Placental epithelial cell (primary cell): ENCODE results near the gene NR0B2. TPM values are rescaled to one million over a fixed set of nuclear protein-coding genes. Genes with fewer than 3 reads are reported as not detected.

Experiments
- total RNA-seq: library from RNA; depleted of rRNA; stranded (reverse); fragments of >200 nt; gene quantifications from 2 replicates; pipeline ENCODE4 v1.2.3, GENCODE V29; 2012

Gene NR0B2, protein sequence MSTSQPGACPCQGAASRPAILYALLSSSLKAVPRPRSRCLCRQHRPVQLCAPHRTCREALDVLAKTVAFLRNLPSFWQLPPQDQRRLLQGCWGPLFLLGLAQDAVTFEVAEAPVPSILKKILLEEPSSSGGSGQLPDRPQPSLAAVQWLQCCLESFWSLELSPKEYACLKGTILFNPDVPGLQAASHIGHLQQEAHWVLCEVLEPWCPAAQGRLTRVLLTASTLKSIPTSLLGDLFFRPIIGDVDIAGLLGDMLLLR
- not detected in 2 replicates for total RNA-seq

DNA sequence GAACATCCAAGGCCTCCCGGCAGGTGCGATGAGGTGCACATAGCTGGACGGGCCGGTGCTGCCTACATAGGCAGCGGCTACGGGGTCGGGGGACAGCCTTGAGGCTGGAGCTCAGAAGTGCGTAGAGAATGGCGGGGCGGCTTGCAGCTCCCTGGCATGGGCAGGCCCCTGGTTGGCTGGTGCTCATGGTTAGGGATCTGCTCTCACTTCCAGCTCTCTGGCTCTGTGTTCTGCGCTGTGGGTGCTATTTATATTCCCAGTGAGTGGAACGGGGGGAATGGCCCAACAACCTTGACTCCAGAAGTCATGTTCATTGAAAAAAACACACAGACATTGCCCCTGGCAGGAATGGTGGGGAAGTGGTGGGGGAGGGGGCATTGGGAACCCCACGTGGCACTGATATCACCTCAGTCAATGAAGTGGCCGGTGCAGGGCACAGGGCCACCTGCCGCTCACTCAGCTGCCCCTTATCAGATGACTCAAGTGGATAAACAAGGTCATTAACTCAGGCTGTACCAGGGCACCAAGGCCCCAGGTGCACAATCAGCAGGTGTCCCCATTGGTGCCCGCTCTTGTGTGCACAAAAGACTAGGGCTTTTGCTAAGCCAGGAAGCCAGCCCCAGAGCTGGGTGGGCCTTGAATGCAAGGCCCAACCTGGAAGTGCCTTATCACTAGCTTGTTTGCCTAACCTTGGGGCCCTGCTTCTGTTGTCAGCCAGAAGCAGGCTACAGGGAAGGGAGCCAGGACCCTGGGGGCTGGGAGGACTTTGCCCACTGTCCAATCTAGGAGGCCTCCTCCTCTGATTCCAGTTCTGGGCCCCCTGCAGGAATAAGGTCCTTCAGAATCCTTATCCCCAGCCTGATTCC is at the start of gene NR0B2:
TSS of gene NR0B2 (minus strand) at position 222 of the 866 bp plus-strand sequence. CDS start at position 187, 35 bp downstream.

DNA sequence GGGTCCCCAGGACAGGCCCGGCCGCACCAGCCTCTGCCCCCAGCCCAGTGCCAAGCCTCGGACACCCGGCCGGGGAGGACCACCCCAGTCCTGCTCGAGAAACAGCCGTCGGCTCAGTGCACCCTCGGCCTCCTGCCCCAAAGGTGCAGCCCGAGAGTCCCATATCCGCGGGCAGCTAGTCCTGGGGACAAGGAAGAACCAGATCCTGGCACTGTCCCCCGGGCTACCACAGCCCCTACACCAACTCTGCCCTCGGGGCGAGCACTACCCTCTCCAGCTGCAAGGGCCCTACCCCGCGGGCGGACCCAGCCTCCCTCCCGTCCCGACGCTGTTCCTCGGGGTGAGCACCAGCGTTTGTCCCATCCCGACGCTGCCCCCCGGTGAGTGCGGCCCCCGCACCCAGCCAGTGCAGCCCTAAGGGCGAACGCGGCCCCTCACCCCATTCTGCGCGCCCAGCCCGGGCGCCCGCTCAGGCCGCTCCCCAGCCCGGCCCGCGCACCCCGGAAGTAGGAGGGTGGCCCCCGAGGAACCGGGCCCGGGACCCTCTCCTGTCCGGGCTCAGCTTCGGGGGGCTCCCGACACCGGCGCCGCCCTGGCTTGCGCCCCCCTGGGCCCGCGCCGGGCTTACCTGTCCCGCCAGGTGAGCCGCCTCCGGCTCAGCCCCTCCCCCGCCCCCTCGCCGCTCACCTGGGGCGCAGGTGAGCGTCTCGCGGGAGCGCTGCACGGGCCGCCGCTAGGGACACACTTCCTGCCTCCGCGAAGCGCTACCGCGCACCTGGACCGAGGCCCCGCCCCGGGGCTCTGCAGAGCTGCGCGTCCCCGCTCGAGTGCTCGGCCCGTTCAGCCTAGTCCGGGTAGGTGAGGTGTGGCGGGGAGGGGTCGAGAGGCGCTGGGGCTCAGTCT is 46.2 kb upstream of the NR0B2 start, which contains the start of gene KDF1:
TSS of gene KDF1 (minus strand) at position 747 of the 903 bp plus-strand sequence. CDS start 8,088 bp downstream, outside the sequence.

DNA sequence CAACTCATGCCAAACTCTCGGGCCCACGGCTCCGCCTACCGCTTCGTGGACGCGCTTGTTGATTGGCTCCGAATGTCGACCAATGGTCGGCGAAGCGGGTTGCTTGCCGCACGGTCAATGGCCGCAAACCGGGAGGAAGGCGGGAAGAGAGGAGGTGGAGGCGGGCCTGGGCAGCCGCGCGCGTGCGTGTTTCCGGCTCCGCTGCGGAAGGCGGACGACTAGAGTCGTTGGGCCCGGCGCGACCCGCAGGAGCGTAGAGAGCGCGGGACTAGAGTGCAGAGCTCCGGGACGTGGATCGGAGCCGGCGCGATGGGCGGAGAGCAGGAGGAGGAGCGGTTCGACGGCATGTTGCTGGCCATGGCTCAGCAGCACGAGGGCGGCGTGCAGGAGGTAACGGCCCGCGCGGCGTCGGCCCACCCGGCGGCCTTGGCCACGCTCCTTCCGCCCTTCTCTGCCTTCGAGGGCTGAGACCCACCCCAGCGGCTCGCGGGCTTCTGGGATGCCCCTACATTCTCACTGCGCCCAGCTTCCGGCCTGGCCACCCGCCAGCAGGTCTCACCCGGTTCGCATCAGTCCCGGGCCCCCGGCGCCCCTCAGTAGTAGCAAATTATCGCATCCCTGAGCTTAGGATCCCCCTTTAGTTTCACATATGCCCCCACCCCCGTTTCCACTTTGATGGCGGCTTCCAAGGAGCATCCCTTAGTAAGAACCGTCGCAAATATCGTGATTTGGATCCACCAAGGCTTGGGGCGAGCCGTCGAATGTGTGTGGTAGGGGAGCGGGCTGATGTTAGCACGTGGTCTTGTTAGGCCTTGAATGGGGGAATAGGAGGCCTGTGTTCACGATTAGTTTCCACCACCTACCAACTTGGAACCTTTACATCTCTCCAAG is 8.0 kb upstream of the NR0B2 start, which contains the start of gene NUDC:
TSS of gene NUDC (plus strand) at position 204 of the 891 bp plus-strand sequence. CDS start at position 310, 106 bp downstream.

DNA sequence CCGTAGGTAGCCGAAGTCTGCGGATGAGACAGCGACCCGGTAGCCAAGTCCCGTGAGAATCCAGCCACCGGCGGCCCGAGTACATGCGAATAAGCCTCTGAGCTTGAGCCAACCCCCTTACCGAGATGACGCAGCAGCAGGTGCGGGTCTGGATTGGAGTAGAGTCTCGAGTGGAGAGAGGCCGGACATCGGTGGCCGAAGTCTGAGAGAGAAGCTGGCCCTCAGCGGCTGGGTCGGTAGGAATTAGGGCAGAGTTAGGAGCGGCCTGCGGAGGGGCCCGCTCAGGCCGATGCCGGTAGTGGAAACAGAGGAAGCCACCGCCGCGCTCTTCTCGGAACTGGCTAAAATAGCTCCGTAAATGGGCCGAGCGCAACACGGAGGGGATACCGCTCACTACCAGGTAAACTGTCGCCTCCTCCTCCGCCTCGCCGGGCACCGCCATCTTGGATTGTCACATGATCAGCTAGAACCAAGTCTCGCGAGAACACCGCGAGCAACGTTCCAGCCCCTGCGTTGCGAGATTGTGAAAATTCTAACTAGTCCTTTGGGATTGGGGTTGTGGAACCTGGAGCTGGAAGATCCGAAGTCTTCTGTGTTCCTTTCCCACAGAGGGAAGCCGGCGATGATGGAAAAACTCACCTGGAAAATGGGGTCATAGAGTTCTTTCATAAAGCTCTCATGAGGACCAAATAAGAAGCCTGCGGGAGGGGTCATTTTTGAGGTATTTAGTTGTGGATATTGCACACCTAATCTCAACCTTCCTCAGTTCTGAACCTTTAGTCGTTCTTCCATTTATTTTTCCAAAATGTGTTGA is 13.6 kb downstream of the NR0B2 start, which contains the start of gene GPATCH3:
TSS of gene GPATCH3 (minus strand) at position 467 of the 814 bp plus-strand sequence. CDS start at position 442, 25 bp downstream.

DNA sequence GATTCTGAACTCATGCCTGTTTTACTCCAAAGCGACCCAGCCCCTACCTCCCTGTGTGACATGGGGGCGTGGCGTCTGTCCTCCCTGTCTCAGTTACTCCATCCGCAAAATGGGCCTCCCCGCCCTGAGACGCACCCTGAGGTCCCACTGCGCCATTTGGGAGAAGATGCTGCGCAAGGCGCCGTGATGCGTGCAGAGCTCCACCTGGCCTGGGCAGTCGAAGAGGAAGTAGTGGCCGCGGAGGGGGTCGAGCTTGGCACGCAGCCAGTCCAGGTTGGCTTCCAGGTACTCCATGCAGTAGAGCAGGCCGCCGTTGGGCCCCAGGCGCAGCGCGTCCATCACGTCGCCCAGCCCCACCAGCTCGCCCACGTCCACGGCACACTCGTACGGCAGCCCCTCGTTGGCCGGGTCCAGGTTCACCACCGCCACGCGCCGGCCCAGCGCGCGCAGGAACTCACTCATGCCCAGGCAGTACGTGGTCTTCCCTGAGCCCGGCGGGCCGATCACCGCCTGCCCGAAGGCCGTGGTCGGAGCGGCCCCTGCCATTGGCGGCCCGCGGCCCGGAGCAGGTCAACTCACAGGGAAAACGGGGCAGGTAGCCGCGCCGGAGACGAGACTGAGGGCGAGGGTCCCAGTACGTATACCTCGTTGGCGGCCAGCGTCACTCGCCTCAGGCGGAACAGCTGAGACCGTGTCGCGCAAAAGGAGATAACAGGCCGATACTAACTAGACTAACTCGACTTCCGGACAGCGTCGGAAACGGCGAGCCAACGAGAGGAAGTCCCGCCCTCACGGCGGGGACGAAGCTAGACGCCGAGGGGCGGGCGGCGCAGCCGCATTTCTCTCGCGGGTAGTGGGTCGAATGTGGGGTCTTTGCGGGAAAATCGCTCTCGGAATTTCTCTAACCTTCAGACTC is 24.0 kb downstream of the NR0B2 start, which contains the start of gene GPN2:
TSS of gene GPN2 (minus strand) at position 733 of the 916 bp plus-strand sequence. CDS start at position 546, 187 bp downstream.

DNA sequence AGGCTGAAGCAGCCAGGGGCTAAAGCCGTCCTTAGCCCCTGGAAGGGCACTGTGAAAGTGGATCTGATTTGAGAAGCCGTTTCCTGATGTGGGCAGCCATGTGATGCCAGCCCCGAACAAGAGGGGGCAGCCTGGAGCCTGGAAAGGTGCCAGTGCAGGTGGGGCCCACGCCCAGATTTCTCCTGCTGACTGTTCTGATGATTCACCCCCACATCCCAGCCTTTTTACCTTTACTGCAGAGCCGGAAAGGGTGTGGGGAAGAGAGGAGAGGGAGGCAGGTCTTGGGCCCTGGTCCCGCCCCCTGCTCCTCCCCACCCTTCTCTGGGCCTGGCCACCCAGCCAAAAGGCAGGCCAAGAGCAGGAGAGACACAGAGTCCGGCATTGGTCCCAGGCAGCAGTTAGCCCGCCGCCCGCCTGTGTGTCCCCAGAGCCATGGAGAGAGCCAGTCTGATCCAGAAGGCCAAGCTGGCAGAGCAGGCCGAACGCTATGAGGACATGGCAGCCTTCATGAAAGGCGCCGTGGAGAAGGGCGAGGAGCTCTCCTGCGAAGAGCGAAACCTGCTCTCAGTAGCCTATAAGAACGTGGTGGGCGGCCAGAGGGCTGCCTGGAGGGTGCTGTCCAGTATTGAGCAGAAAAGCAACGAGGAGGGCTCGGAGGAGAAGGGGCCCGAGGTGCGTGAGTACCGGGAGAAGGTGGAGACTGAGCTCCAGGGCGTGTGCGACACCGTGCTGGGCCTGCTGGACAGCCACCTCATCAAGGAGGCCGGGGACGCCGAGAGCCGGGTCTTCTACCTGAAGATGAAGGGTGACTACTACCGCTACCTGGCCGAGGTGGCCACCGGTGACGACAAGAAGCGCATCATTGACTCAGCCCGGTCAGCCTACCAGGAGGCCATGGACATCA is 50.7 kb downstream of the NR0B2 start, which contains the start of gene SFN:
TSS of gene SFN (plus strand) at position 369 of the 904 bp plus-strand sequence. CDS start at position 433, 64 bp downstream.

Other genes starting within 250 kb of the NR0B2 start
- gene ARID1A, start 218.0 kb downstream of the NR0B2 start, total RNA-seq, result 48.3 and 56.9 TPM in 2 replicates
- gene PIGV, start 126.0 kb downstream of the NR0B2 start, total RNA-seq, result 21.5 and 29.8 TPM in 2 replicates
- gene ZDHHC18, start 87.3 kb downstream of the NR0B2 start, total RNA-seq, result 20.0 and 25.7 TPM in 2 replicates
- gene SFN, start 50.8 kb downstream of the NR0B2 start, total RNA-seq, result 146 and 266 TPM in 2 replicates
- 11.8 and 15.3 TPM in 2 replicates for gene GPN2, start 23.7 kb downstream of the NR0B2 start, total RNA-seq
- gene GPATCH3, start 13.5 kb downstream of the NR0B2 start, total RNA-seq, result 8.0 and 8.6 TPM in 2 replicates
- gene NUDC, start 7.8 kb upstream of the NR0B2 start, total RNA-seq, result 14.5 and 18.9 TPM in 2 replicates
- gene KDF1, start 46.5 kb upstream of the NR0B2 start, total RNA-seq, result 16.1 and 23.2 TPM in 2 replicates
- 31.0 and 40.2 TPM in 2 replicates for gene TRNP1, start 79.7 kb upstream of the NR0B2 start, total RNA-seq
- 245 and 286 TPM in 2 replicates for gene TENT5B, start 98.9 kb upstream of the NR0B2 start, total RNA-seq
- 10.0 and 11.4 TPM in 2 replicates for gene SLC9A1, start 241.2 kb upstream of the NR0B2 start, total RNA-seq